Measurements from ENCODE around the gene BACE1-AS. TPM values are rescaled to one million over a fixed set of nuclear protein-coding genes. Genes with fewer than 3 reads are reported as not detected.
A peak's percentile ranks its signal among the peaks of the same experiment; 100 is the strongest.

The BACE1-AS gene
- total RNA-seq, 1 experiment from 2014 or later, result 5.1 TPM

DNA sequence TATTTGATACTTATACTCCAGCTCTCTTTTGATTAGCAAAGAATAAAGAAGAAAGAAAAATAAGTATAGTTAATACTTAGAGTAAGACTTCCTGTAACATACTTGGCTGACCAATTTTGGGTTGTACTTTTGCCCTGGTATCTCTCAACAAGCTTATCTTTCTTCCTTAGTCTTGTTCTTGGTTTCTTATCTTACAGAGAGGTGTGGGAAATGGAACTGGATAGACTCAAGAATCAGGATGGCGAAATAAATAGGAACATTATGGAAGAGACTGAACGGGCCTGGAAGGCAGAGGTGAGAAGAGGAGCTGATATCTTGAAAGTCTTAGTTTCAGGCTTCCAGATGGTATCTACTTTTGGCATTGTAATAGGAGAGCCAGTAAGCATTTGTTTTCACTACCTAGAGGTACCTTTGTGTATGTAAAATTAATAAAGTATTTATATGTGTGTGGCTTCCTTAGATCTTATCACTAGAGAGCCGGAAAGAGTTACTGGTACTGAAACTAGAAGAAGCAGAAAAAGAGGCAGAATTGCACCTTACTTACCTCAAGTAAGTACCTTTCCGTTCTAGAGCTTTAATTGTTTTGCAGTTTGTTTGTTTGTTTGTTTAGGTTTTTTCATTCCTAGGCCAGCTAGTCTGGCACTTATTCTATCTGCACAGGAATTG, 11.3 kb upstream of the BACE1-AS start:
- H3K27me3 ChIP-seq (ENCODE audit: control insufficient read depth, insufficient read depth, low read length), result no peaks in the 10 kb centered on the region
- no peak overlapping the region for H3K4me3 ChIP-seq (ENCODE audit: insufficient read depth, low read depth, low read length)
- H3K36me3 ChIP-seq (replicated peaks; ENCODE audit: control insufficient read depth, insufficient read depth, low read length), result peaks cover 6% of the 10 kb centered on the region
- no peak for DNase-seq

- no peak for DNase-seq
- H3K36me3 ChIP-seq (replicated peaks; ENCODE audit: control insufficient read depth, insufficient read depth, low read length), result peaks cover 10% of the 10 kb centered on the region
- no peaks in the 10 kb centered on the region for H3K27me3 ChIP-seq (ENCODE audit: control insufficient read depth, insufficient read depth, low read length)
- no peak overlapping the region for H3K4me3 ChIP-seq (ENCODE audit: insufficient read depth, low read depth, low read length)
These were observed 10.0 kb upstream of the BACE1-AS start for GRCh38 chr11:117281159-117281558.

- no peak for DNase-seq
- Histone ChIP-seq H3K27me3 (ENCODE audit: control insufficient read depth, insufficient read depth, low read length) (no peaks in the 10 kb centered on the region), H3K36me3 (replicated peaks; ENCODE audit: control insufficient read depth, insufficient read depth, low read length) (peaks cover 10% of the 10 kb centered on the region), H3K4me3 (ENCODE audit: insufficient read depth, low read depth, low read length) (no peak overlapping the region)
These were observed 9.3 kb upstream of the BACE1-AS start for GRCh38 chr11:117281869-117282268.

DNA sequence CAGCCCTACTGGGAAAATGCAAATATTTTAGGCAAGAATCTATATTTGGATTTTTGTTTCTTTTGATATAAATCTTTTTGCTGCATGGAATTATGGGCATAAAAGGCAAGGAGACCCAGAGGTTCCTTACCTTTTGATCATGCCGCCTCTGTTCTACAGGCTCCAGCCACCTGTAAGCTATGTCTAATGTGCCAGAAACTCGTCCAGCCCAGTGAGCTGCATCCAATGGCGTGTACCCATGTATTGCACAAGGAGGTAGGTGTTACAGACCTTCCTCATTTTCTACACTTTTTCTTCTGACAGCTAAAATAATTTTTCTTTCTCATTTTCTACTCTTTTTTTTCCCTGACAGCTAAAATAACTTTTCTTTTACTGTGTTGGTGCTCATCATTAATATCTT, 8.2 kb upstream of the BACE1-AS start:
- H3K36me3 ChIP-seq (replicated peaks; ENCODE audit: control insufficient read depth, insufficient read depth, low read length), result peaks cover 10% of the 10 kb centered on the region

GRCh38 chr11:117284053-117284452, 7.1 kb upstream of the BACE1-AS start:
- peaks cover 10% of the 10 kb centered on the region for H3K36me3 ChIP-seq (replicated peaks; ENCODE audit: control insufficient read depth, insufficient read depth, low read length)
- no peaks in the 10 kb centered on the region for H3K27me3 ChIP-seq (ENCODE audit: control insufficient read depth, insufficient read depth, low read length)
- no peak for DNase-seq
- H3K4me3 ChIP-seq (ENCODE audit: insufficient read depth, low read depth, low read length), result no peak overlapping the region

More for the DNA sequence above, 8.2 kb upstream of the BACE1-AS start:
- DNase-seq, result no peak
- Histone ChIP-seq H3K4me3 (ENCODE audit: insufficient read depth, low read depth, low read length) (no peak overlapping the region), H3K27me3 (ENCODE audit: control insufficient read depth, insufficient read depth, low read length) (no peaks in the 10 kb centered on the region)

GRCh38 chr11:117286588-117286987, 4.6 kb upstream of the BACE1-AS start:
- H3K36me3 ChIP-seq (replicated peaks; ENCODE audit: control insufficient read depth, insufficient read depth, low read length), result peaks cover 13% of the 10 kb centered on the region
- H3K27me3 ChIP-seq (ENCODE audit: control insufficient read depth, insufficient read depth, low read length), result no peaks in the 10 kb centered on the region

GRCh38 chr11:117287668-117288067, 3.5 kb upstream of the BACE1-AS start:
- Histone ChIP-seq H3K36me3 (replicated peaks; ENCODE audit: control insufficient read depth, insufficient read depth, low read length) (peaks cover 12% of the 10 kb centered on the region), H3K27me3 (ENCODE audit: control insufficient read depth, insufficient read depth, low read length) (no peaks in the 10 kb centered on the region), H3K4me3 (ENCODE audit: insufficient read depth, low read depth, low read length) (no peak overlapping the region)
- DNase-seq, result no peak

More at GRCh38 chr11:117286588-117286987, 4.6 kb upstream of the BACE1-AS start:
- DNase-seq, result no peak
- no peak overlapping the region for H3K4me3 ChIP-seq (ENCODE audit: insufficient read depth, low read depth, low read length)

DNA sequence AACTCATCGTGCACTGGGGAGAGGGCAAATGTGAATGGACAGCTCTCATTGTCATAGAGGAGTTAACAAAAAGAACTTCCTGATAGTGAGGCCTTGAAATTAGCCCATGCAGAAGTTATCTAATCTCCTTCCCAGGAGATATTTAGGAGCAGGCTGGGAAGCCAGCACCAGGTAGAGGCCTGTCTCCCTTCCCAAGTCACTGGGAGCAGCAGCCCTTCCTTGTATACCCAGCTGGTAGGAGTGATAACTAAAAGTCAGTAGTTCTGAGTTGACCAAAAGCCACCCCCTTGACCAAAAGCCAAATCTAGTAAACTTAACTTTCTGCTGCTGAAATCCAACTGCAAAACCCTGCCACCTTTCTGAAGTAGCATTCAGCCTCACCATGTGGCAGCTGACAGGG, 1.4 kb upstream of the BACE1-AS start:
- H3K27me3 ChIP-seq (ENCODE audit: control insufficient read depth, insufficient read depth, low read length), result no peaks in the 10 kb centered on the region
- no peak for DNase-seq
- no peak overlapping the region for H3K4me3 ChIP-seq (ENCODE audit: insufficient read depth, low read depth, low read length)
- peaks cover 14% of the 10 kb centered on the region for H3K36me3 ChIP-seq (replicated peaks; ENCODE audit: control insufficient read depth, insufficient read depth, low read length)

DNA sequence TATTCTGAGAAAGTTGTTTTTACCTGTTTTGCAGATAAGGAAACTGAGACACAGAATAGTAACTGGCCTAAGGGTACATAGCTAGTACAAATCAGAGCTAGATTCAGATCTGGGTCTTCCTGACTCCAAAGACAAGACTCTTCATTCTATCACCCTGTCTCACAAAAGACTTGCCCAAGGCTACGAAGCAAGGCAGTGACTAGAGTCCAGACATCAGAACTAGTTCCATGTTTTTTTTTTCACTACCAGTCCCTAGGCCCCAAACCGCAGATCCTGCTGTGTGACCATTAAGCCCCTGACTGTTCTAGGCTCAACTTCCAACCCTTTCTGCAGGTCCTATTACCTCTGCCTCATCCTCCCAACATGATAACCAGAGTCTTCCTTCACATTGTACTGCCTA, 1.5 kb downstream of the BACE1-AS start:
- peaks cover 12% of the 10 kb centered on the region for H3K36me3 ChIP-seq (replicated peaks; ENCODE audit: control insufficient read depth, insufficient read depth, low read length)
- H3K4me3 ChIP-seq (ENCODE audit: insufficient read depth, low read depth, low read length), result no peak overlapping the region
- H3K27me3 ChIP-seq (ENCODE audit: control insufficient read depth, insufficient read depth, low read length), result no peaks in the 10 kb centered on the region
- DNase-seq, result no peak

GRCh38 chr11:117295438-117296137, 4.4 kb downstream of the BACE1-AS start:
- Histone ChIP-seq H3K4me3 (ENCODE audit: insufficient read depth, low read depth, low read length) (no peak overlapping the region), H3K36me3 (replicated peaks; ENCODE audit: control insufficient read depth, insufficient read depth, low read length) (peaks cover 8% of the 10 kb centered on the region), H3K27me3 (ENCODE audit: control insufficient read depth, insufficient read depth, low read length) (no peaks in the 10 kb centered on the region)
- DNase-seq, result no peak

- no peak overlapping the region for H3K4me3 ChIP-seq (ENCODE audit: insufficient read depth, low read depth, low read length)
- H3K27me3 ChIP-seq (ENCODE audit: control insufficient read depth, insufficient read depth, low read length), result no peaks in the 10 kb centered on the region
- DNase-seq, result no peak
- H3K36me3 ChIP-seq (replicated peaks; ENCODE audit: control insufficient read depth, insufficient read depth, low read length), result peaks cover 4% of the 10 kb centered on the region
These were observed 5.7 kb downstream of the BACE1-AS start for GRCh38 chr11:117296881-117297280.

DNA sequence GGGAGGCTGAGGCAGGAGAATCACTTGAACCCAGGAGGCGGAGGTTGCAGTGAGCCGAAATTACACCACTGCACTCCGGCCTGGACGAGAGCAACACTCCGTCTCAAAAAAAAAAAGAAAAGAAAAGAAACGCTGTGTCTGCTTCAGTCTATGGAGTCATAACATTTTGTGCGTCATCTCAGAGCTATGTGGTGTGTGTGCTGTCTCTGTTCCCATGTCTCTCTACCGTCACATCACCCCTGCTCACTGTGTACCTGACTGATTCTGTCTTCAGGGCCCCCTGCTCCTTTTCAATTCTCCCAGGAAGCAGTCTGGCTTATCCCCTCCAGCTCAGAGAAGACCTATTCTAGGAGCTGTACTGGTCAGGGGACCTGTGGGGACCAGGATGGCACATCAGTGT, 7.0 kb downstream of the BACE1-AS start:
- Histone ChIP-seq H3K27me3 (ENCODE audit: control insufficient read depth, insufficient read depth, low read length) (no peaks in the 10 kb centered on the region), H3K4me3 (ENCODE audit: insufficient read depth, low read depth, low read length) (no peak overlapping the region), H3K36me3 (replicated peaks; ENCODE audit: control insufficient read depth, insufficient read depth, low read length) (peaks cover 3% of the 10 kb centered on the region; the same call in 1 of the 2 replicates)
- DNase-seq, result no peak

GRCh38 chr11:117299351-117300282, 8.5 kb downstream of the BACE1-AS start:
- peak; percentile 43 for DNase-seq
- Histone ChIP-seq H3K36me3 (replicated peaks; ENCODE audit: control insufficient read depth, insufficient read depth, low read length) (peaks cover 2% of the 10 kb centered on the region; the same call in 1 of the 2 replicates), H3K27me3 (ENCODE audit: control insufficient read depth, insufficient read depth, low read length) (no peaks in the 10 kb centered on the region), H3K4me3 (ENCODE audit: insufficient read depth, low read depth, low read length) (no peak overlapping the region)

- Histone ChIP-seq H3K36me3 (replicated peaks; ENCODE audit: control insufficient read depth, insufficient read depth, low read length) (no peaks in the 10 kb centered on the region; the same call in 1 of the 2 replicates), H3K27me3 (ENCODE audit: control insufficient read depth, insufficient read depth, low read length) (no peaks in the 10 kb centered on the region), H3K4me3 (ENCODE audit: insufficient read depth, low read depth, low read length) (no peak overlapping the region)
- DNase-seq, result peak; percentile 79
These were observed 9.1 kb downstream of the BACE1-AS start for GRCh38 chr11:117300283-117300663.
